HG02973 (cell line): Measurements from ENCODE around the gene AQP12B.

ENCODE experiments used
- ATAC-seq: cut with Tn5 transposase; IDR thresholded peaks from one replicate; pipeline ENCODE4 v1.9.1; 2021; ENCODE audit warnings: moderate library complexity; ENCODE audit not compliant: unreplicated experiment

AQP12B gene

GRCh38 chr2:240649331-240649730 is 33.4 kb downstream of the AQP12B start:
- no peak for ATAC-seq

DNA sequence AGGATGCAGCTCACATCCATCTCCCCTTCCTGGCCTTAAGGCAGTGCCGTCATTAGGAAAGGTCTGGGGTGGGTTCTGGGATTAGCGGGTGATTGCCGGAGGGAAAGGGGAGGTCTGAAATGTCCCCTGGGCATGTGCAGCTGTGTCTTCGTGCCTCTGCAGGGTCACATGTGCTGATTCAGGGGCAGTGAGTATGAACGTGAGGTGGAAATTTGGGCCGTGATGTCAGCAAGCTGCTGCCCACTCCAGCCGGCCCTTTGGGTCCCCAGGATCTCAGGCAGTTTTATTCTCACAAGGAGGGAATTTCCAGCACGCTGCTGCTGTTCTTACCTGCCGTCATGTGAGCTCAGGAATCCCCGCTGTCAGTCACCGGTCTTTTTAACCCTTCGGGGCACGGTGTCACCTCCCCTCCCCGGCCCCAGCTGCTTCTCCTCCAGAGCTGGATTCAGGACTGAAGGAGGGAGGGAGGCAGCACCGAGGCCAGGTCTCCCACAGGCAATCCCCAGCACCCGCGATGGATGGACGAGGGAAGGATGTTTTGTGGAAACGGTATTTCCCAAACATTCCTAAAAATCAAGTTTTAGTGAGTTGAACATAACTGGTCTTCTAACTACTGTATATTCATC is 33.9 kb downstream of the AQP12B start:
- ATAC-seq = no peak

DNA sequence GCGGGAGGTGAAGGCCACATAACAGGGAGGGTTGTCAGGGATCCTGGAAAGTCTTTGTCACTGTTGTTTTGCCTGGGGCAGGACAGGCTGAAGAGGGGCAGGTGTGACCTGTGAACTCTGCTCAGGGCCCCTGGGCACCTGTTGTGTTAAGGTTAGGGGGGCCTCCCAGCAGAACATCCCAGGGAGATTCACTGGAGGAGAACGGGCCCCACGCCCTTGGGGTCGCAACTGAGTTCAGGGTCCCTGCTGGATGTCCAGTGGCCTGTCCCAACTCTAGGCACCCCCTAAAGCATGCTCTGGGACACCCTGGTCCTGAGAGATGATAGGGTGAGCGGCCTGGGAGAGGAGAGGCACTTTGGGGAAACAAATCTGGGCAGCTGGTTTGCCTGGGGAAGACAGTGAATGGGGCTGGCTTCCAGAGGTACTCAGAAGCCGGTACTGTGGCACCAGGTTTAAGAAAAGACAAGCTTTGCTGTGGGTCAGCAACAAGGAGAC is 34.5 kb downstream of the AQP12B start:
- ATAC-seq = no peak

GRCh38 chr2:240647503-240648154 is 35.1 kb downstream of the AQP12B start:
- ATAC-seq = no peak

GRCh38 chr2:240646900-240647502 is 35.7 kb downstream of the AQP12B start:
- no peak for ATAC-seq

GRCh38 chr2:240646176-240646899 is 36.3 kb downstream of the AQP12B start:
- ATAC-seq = no peak

- ATAC-seq = no peak
Measured at GRCh38 chr2:240645801-240646175, 36.9 kb downstream of the AQP12B start.

DNA sequence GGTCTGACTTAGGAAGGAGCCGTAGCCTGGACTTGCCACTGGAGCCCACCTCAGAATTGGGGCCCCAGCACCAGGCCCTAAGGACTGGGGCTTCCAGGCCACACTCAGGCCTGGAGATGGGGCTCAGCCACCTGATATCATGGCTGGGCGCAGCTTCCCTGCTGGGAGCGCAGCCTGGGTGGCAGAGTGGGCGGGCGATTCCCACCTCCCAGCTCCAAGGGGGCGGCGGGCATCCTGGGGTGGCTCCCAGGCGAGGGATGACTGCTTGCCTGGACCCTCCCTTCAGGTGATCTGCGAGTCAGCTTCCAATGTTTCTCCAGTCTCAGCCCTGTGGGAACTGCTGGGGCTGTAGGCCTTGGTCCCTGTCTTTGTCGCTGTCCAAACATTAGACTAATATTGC is 37.3 kb downstream of the AQP12B start:
- no peak for ATAC-seq

DNA sequence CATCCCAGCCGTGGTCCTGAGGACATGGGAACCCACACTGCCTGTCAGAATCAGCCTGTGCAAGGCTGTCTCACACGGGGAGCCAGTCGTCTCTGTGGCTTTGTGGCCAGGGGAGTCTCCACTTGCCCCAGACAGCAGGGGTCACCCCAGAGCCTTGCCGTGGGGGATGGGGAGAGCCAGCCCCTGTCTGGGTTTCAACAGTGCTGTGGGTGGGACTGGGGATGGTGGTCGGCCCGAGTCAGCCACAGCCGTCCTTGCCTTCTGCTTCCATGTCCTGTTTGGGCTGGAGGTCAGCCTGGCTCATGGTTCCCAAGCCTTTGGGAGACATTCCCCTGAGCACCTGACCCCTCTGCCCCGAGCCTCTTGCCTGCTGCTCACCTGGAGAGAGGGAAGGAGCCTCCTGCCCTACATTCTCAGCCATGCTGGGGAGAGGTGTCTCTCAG is 37.8 kb downstream of the AQP12B start:
- ATAC-seq = no peak

GRCh38 chr2:240644171-240644651 is 38.5 kb downstream of the AQP12B start:
- ATAC-seq = no peak

DNA sequence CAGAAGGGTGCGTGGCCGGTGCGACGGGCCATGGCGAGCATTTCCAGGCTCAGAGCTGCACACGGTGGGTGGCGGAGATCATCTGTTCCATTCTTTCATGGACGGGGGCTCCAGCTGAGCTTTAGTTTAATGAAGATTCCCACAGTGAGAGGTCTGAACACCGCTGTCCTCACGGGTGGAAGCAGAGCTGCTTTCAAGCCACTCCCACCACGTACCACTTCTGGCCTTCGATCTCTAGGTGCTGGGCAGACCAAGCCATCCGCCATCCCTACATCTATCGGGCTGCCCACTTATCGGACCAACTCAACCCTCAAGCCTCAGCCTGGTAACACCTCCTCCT is 38.9 kb downstream of the AQP12B start:
- ATAC-seq = no peak

DNA sequence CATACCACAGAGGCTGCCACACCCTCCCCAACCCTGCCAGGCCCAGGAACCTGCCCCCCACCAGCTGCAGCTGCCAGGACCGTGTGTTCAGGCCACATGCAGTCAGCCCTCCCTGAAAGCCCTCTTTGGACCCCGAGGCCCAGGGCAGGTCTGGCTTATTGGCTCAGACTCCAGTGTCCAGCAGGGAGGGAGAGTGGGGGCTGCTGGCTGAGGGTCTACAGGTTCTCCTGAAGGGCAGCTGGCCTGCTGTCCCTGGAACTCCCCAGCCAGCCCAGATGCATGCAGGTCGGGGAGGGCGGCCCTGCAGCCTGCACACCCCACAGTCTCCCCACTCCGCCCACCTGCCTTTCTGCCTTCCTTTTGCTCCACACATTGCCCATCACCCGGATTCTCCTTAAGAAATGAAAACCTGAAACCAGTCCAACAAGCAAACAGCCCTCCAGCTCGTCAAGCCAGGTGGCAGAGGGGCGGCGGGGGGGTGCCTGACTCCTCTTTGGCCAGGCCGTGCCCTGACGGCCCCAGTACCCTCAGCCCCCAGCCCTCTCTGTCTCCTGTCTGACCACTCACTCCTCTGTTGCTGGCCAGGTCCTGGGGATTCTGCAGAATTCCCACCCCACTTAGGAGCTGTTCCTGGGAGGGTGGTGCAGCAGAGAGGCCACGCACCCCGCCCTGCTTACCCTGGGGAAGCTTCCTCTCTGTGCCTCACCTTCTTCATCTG is 39.4 kb downstream of the AQP12B start:
- no peak for ATAC-seq

GRCh38 chr2:240642806-240643092 is 39.9 kb downstream of the AQP12B start:
- ATAC-seq = no peak

DNA sequence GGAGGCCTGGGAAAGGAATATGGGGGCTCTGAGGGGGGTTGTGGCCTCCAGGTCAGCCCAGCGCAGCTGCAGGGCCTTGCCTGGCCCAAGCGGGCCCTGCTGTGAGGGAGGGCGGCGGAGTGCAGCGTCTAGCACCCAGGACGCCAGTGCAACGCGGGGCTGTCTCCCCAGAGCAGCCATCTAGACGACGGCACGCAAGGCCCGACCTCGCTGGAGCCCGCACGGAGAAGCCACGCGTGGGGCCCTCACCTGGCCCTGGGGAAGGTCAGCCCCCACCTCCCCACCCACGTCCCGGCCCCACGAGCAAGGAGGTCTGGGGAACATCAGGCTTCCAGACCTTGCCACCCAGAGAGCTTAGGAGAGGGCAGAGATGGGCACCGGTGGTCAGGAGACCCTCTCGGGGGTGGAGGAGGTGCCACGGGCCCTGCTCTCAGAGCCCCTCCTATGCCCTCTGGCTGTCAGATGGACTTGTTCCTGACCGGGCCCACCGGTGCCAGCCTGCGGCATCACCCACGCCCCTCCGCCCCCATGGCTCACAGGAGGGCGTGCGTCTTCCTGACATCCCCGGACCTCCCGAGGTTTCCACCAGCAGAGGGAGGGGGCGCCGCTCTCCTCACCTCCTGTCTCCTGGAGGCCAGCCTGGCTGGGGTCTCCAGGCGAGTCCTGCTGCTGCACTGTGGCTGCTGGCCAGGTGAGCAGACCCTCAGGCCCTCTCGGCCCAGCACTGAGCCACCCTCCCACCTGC is 40.5 kb downstream of the AQP12B start:
- ATAC-seq = no peak

GRCh38 chr2:240640939-240641338 is 41.7 kb downstream of the AQP12B start:
- no peak for ATAC-seq

DNA sequence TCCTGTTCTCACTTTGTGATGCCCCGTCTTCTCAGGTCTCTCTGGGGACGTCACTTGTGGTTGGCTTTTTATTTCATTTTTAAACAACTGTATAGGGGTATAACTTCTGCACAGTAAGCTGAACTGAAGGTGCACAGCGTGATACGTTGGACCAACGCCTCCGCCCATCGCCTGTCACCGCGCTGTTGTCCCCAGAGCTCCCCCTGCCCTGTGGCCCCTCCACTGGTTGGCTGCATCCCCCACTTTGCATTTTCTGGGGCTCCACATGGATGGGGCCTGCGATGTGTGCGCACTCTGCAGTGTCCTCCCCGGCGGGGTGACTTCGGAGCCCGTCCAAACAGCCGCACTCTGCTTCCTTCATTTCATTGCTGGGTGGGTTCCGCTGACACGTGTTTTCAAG is 43.1 kb downstream of the AQP12B start:
- no peak for ATAC-seq

DNA sequence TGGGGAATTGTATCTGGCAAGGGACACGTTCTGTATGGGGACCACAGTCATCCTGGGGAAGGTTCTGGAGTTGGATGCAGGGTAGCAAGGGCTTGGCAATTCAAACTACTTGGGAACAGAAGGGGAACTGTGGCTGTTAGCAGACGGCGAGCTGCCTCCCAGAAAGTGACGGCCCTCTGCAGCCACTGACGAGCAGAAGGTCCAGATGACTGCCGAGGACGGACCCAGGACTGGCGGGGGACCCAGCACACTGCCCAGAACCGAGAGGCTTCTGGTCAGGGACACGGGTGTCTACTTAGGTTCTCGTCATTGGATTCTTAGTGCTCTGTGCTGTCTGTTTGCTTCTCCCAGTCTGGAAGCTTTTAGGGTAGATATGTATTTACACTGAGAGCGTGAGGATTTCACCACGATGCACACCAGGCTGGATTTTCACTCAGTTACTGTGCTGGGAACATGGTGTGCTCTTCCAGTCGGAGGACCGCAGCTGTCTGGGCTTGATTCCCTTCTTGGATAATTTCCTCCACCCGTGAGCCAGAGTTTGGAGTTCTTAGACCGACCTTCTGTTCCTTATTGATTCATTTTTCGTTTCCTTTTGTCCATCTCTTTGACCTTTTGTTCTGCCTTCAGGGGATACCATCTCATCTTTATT is 44.0 kb downstream of the AQP12B start:
- ATAC-seq = no peak

DNA sequence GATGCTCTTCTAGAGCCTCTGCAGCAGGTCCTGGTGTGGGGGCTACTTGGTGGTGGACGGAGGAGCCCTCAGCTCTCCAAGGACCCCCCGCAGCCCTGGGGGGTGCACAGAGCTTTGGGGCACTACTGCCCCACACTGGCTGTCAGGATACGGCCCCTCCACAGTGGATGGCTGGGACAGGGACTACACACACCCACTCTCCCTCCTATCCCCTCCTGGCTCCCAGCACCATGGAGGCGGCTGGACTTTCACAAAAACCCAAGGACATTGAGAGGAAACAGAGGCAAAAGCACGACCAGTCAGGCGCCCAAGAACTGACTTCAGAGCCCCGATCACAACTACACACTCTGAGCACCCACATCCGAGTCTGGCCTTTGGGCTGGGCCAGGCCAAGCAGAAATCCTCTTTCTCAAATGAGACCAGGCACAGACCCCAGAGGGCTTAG is 44.8 kb downstream of the AQP12B start:
- no peak for ATAC-seq

GRCh38 chr2:240637116-240637900 is 45.4 kb downstream of the AQP12B start:
- no peak for ATAC-seq
